Progenitor cell of endocrine pancreas (in vitro differentiated cells): ENCODE data around the gene SLC34A3. TPM values are rescaled to one million over a fixed set of nuclear protein-coding genes. Genes with fewer than 3 reads are reported as not detected.

Experiments
- DNase-seq: peaks from one replicate; pipeline ENCODE4 v3.0.0; 2021; ENCODE audit warnings: low spot score; ENCODE audit not compliant: unreplicated experiment
- H3K27ac Mint-ChIP-seq: 2 replicates; pipeline ENCODE4 v1.8.0; 2021; ENCODE audit warnings: mild to moderate bottlenecking, moderate library complexity, mixed read lengths
- H3K27me3 Mint-ChIP-seq: 2 replicates; pipeline ENCODE4 v1.8.0; 2021; ENCODE audit warnings: mixed read lengths
- H3K36me3 Mint-ChIP-seq: 2 replicates; pipeline ENCODE4 v1.8.0; 2022; ENCODE audit warnings: mixed read lengths; ENCODE audit not compliant: insufficient read depth
- H3K4me1 Mint-ChIP-seq: 2 replicates; pipeline ENCODE4 v1.8.0; 2021; ENCODE audit warnings: low read depth, mixed read lengths
- H3K4me3 Mint-ChIP-seq: 2 replicates; pipeline ENCODE4 v1.8.0; 2021; ENCODE audit warnings: low read depth, mild to moderate bottlenecking, moderate library complexity, mixed read lengths
- H3K9me3 Mint-ChIP-seq: 2 replicates; pipeline ENCODE4 v1.8.0; 2021; ENCODE audit warnings: low read depth, mixed read lengths
- CTCF ChIP-seq: fragments of 200-600 bp; sonication (generic); IDR thresholded peaks from one replicate; pipeline ENCODE4 v1.5.0; 2021; ENCODE audit warnings: antibody characterized with exemption, mild to moderate bottlenecking; ENCODE audit not compliant: unreplicated experiment
- total RNA-seq: library from RNA; stranded (reverse); gene quantifications from 2 replicates; pipeline ENCODE4 v1.2.1, GENCODE V29; 2021

Gene SLC34A3
- total RNA-seq, 1 donor from 2014 or later = 0.26 TPM

GRCh38 chr9:137198051-137198901 lies 32.4 kb upstream of the SLC34A3 start:
- Mint-ChIP-seq H3K36me3 (no peaks in the 10 kb centered on the region), H3K9me3 (no peaks in the 10 kb centered on the region), H3K27ac (no peak overlapping the region), H3K4me3 (peak overlapping the region; percentile 31), H3K27me3 (no peaks in the 10 kb centered on the region), H3K4me1 (peaks cover 21% of the 10 kb centered on the region)
- no peak for TF ChIP-seq CTCF
- no peak for DNase-seq

DNA sequence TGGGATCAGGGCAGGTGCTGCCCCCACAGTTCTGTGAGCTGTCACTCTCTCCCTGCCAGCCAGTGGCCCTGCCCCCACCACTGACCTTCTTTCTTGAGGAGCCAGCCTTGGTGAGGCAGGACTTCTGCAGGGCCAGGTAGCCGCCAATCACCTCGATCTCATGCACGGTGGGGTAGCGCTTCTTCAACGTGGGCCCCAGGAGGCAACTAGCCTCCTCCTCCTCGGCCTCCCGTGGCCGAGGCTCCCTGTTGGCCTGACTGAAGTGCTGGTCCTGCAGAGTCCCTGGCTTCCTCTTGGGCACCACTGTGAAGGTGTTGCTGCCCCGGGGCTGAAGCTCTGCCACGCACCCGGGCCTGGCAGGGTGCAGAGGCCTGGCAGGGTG lies 31.8 kb upstream of the SLC34A3 start:
- H3K36me3 Mint-ChIP-seq = no peaks in the 10 kb centered on the region
- DNase-seq = no peak
- TF ChIP-seq CTCF = no peak
- H3K4me1 Mint-ChIP-seq = peaks cover 21% of the 10 kb centered on the region
- H3K4me3 Mint-ChIP-seq = no peak overlapping the region
- no peak overlapping the region for H3K27ac Mint-ChIP-seq
- H3K9me3 Mint-ChIP-seq = no peaks in the 10 kb centered on the region
- H3K27me3 Mint-ChIP-seq = no peaks in the 10 kb centered on the region

DNA sequence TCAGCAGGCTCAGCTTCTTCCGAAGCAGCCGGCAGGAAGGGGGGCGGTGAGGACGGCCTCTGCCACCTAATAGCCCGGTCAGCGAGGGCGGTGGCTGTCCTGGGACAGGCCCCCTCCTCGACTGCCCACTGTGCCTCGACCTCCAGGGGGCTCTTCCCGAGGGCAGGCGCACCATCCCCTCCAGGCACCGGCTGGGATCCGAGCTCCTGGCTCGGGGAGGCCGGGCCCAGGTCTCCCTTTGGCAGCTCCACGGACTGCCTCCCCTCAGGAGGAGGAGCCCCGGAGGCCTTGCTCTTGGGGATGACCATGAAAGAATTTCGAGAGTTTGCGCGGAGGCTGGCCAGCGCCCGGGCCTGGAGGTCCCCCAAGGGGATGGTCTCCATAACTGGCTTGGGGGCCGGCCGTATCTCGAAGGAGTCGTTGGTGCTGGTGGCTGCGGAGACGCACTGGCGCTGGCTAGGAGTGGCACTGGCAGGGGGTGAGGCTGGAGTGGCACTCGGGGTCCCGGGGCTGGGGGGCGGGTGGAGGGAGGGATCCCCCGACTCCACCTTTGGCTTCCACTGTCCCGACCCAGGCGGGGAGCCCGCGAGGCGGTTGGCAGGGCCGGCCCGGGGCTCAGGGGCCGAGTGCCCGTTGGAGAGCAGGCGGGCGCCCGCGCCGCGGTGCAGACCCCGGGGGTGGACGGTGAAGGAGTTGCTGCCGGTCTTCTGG lies 31.1 kb upstream of the SLC34A3 start:
- no peak for TF ChIP-seq CTCF
- H3K4me3 Mint-ChIP-seq = peak overlapping the region; percentile 82
- peaks cover 26% of the 10 kb centered on the region for H3K4me1 Mint-ChIP-seq
- H3K36me3 Mint-ChIP-seq = no peaks in the 10 kb centered on the region
- H3K27ac Mint-ChIP-seq = no peak overlapping the region
- no peaks in the 10 kb centered on the region for H3K27me3 Mint-ChIP-seq
- DNase-seq = no peak
- no peaks in the 10 kb centered on the region for H3K9me3 Mint-ChIP-seq

- Mint-ChIP-seq H3K27ac (peak within 1 kb of the TSS; percentile 85), H3K36me3 (no peaks in the 10 kb centered on the region), H3K4me1 (peaks cover 26% of the 10 kb centered on the region), H3K4me3 (peak within 1 kb of the TSS; percentile 82), H3K27me3 (no peaks in the 10 kb centered on the region), H3K9me3 (no peaks in the 10 kb centered on the region)
- DNase-seq = peak; percentile 98
- TF ChIP-seq CTCF = no peak
Measured at GRCh38 chr9:137200311-137201204, 30.1 kb upstream of the SLC34A3 start, which contains the start of gene TPRN. TSS of gene TPRN (minus strand) at chr9:137200741. CDS start at chr9:137200711, 30 bp downstream.
